ENCODE data around the gene MAP3K8. TPM values are rescaled to one million over a fixed set of nuclear protein-coding genes. Genes with fewer than 3 reads are reported as not detected.

MAP3K8 gene
- total and polyA plus RNA-seq, 9 of the 15 experiments (the other 6 are each of a cell fraction or from before 2014, with no cell fraction given): 6.9 to 23.6 (median 13.6) TPM

DNA sequence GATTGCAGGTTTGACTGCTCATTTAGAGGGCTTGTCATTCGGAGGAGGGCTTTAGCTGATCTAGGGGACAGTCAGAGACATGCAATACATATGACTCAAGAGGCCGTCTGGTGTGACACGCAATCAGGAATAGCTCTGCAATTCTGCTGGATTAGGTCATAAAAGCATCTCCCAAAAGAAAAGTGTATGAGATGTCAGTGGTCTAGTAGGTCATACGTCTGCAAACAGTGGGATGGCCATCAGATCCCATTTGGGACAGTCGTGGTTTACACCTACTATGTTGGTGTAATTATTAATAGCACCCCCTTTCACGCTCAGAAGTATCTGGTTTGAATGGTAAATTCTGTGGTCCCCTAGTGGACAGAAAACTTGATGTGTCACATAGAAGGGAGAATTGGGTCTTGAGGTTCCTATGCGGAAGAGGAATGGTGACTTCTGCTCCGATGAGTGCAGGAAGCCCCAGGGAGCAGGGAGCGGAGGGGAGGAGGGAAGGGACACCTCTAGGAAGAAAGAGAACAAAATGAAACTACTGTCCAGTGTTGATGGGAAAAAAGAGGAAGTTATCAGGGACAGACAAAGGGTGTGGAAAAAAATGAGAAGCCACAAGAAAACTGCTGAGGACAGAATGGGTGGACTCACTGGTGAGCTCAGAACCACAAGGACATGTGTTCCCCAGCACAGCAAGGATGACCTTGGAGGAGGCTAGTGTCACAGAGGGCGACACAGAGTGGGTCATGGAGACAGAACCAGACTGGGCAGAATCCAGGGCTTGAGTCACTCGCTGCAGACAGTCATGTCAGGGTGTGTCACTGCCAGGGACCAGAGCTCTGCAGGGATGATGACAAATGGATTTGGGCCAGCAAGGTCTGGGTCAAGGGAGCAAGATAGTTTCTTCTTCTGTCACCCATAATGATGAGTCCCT lies 59.9 kb downstream of the MAP3K8 start (continued):
- TF ChIP-seq MIER1 (IDR thresholded peaks at IDR 0.05; ENCODE audit: low read depth) (no peak), TAL1 (IDR thresholded peaks at IDR 0.05) (no peak), NFXL1 (CRISPR knock-in tag; IDR thresholded peaks at IDR 0.05) (no peak), BCL6 (CRISPR knock-in tag; IDR thresholded peaks at IDR 0.05) (no peak), ZNF589 (CRISPR knock-in tag; IDR thresholded peaks at IDR 0.05; ENCODE audit: low read depth) (no peak), CBFA2T3 (IDR thresholded peaks at IDR 0.05) (no peak), PTTG1 (tag; IDR thresholded peaks at IDR 0.05; ENCODE audit: low read depth) (no peak), ZNF644 (tag; IDR thresholded peaks at IDR 0.05; ENCODE audit: low read depth) (no peak), ZC3H11A (IDR thresholded peaks at IDR 0.05; ENCODE audit: low read depth, low read length) (no peak), ZNF23 (CRISPR knock-in tag; IDR thresholded peaks at IDR 0.05) (no peak), RFX1 (IDR thresholded peaks at IDR 0.05) (no peak), CBX8 (IDR thresholded peaks at IDR 0.05; ENCODE audit: borderline replicate concordance, extremely low read depth, low read depth, low read length, poor library complexity, severe bottlenecking) (no peak), HEY1 (CRISPR knock-in tag; IDR thresholded peaks at IDR 0.05; ENCODE audit: borderline replicate concordance) (no peak), MAFG (tag; conservative IDR thresholded peaks at IDR 0.05) (no peak), ZNF778 (CRISPR knock-in tag; IDR thresholded peaks at IDR 0.05) (no peak), ZNF324 (CRISPR knock-in tag; IDR thresholded peaks at IDR 0.05) (no peak)
- TF ChIP-seq, protein P1, sequence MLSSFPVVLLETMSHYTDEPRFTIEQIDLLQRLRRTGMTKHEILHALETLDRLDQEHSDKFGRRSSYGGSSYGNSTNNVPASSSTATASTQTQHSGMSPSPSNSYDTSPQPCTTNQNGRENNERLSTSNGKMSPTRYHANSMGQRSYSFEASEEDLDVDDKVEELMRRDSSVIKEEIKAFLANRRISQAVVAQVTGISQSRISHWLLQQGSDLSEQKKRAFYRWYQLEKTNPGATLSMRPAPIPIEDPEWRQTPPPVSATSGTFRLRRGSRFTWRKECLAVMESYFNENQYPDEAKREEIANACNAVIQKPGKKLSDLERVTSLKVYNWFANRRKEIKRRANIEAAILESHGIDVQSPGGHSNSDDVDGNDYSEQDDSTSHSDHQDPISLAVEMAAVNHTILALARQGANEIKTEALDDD (IDR thresholded peaks at IDR 0.05): no peak
- TF ChIP-seq, protein P2, sequence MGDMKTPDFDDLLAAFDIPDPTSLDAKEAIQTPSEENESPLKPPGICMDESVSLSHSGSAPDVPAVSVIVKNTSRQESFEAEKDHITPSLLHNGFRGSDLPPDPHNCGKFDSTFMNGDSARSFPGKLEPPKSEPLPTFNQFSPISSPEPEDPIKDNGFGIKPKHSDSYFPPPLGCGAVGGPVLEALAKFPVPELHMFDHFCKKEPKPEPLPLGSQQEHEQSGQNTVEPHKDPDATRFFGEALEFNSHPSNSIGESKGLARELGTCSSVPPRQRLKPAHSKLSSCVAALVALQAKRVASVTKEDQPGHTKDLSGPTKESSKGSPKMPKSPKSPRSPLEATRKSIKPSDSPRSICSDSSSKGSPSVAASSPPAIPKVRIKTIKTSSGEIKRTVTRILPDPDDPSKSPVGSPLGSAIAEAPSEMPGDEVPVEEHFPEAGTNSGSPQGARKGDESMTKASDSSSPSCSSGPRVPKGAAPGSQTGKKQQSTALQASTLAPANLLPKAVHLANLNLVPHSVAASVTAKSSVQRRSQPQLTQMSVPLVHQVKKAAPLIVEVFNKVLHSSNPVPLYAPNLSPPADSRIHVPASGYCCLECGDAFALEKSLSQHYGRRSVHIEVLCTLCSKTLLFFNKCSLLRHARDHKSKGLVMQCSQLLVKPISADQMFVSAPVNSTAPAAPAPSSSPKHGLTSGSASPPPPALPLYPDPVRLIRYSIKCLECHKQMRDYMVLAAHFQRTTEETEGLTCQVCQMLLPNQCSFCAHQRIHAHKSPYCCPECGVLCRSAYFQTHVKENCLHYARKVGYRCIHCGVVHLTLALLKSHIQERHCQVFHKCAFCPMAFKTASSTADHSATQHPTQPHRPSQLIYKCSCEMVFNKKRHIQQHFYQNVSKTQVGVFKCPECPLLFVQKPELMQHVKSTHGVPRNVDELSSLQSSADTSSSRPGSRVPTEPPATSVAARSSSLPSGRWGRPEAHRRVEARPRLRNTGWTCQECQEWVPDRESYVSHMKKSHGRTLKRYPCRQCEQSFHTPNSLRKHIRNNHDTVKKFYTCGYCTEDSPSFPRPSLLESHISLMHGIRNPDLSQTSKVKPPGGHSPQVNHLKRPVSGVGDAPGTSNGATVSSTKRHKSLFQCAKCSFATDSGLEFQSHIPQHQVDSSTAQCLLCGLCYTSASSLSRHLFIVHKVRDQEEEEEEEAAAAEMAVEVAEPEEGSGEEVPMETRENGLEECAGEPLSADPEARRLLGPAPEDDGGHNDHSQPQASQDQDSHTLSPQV (IDR thresholded peaks at IDR 0.05): peak; percentile 74
- TF ChIP-seq, protein P3, sequence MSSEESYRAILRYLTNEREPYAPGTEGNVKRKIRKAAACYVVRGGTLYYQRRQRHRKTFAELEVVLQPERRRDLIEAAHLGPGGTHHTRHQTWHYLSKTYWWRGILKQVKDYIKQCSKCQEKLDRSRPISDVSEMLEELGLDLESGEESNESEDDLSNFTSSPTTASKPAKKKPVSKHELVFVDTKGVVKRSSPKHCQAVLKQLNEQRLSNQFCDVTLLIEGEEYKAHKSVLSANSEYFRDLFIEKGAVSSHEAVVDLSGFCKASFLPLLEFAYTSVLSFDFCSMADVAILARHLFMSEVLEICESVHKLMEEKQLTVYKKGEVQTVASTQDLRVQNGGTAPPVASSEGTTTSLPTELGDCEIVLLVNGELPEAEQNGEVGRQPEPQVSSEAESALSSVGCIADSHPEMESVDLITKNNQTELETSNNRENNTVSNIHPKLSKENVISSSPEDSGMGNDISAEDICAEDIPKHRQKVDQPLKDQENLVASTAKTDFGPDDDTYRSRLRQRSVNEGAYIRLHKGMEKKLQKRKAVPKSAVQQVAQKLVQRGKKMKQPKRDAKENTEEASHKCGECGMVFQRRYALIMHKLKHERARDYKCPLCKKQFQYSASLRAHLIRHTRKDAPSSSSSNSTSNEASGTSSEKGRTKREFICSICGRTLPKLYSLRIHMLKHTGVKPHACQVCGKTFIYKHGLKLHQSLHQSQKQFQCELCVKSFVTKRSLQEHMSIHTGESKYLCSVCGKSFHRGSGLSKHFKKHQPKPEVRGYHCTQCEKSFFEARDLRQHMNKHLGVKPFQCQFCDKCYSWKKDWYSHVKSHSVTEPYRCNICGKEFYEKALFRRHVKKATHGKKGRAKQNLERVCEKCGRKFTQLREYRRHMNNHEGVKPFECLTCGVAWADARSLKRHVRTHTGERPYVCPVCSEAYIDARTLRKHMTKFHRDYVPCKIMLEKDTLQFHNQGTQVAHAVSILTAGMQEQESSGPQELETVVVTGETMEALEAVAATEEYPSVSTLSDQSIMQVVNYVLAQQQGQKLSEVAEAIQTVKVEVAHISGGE (CRISPR knock-in tag; IDR thresholded peaks at IDR 0.05): peak in 1 of 3 experiments; percentile 41; a peak in 1 of 6 replicates
